GM19043 (cell line): Measurements from ENCODE around the gene LRBA.
"Not testable (repeated sequence)": the region's sequence is repeated elsewhere in the genome, so short reads cannot be mapped to it uniquely, and the experiment has no call there.

Experiments used
- ATAC-seq: cut with Tn5 transposase; IDR thresholded peaks from one replicate; pipeline ENCODE4 v1.9.1; 2021; ENCODE audit warnings: low read depth; ENCODE audit not compliant: unreplicated experiment

The LRBA gene

GRCh38 chr4:150978738-150979575 is 36.1 kb downstream of the LRBA start:
- no peak for ATAC-seq

- ATAC-seq = peak; percentile 40
Observed at GRCh38 chr4:150976478-150977118, 38.5 kb downstream of the LRBA start.

- ATAC-seq = no peak
Observed at GRCh38 chr4:150974750-150975149, 40.3 kb downstream of the LRBA start.

GRCh38 chr4:150974252-150974640 is 40.8 kb downstream of the LRBA start:
- no peak for ATAC-seq

- no peak for ATAC-seq
Observed at GRCh38 chr4:150973626-150974251, 41.3 kb downstream of the LRBA start.

- no peak for ATAC-seq
Observed at GRCh38 chr4:150972592-150972991, 42.5 kb downstream of the LRBA start.

- no peak for ATAC-seq
Observed at GRCh38 chr4:150971901-150972300, 43.2 kb downstream of the LRBA start.

GRCh38 chr4:150970685-150971151 is 44.4 kb downstream of the LRBA start:
- ATAC-seq = peak; percentile 53

- no peak for ATAC-seq
Observed at GRCh38 chr4:150964754-150965153, 50.3 kb downstream of the LRBA start.

GRCh38 chr4:150963602-150964345 is 51.3 kb downstream of the LRBA start:
- ATAC-seq = not testable (repeated sequence)

- no peak for ATAC-seq
Observed at GRCh38 chr4:150962245-150962644, 52.8 kb downstream of the LRBA start.

GRCh38 chr4:150961566-150961965 is 53.5 kb downstream of the LRBA start:
- no peak for ATAC-seq

- ATAC-seq = no peak
Observed at GRCh38 chr4:150960818-150961217, 54.3 kb downstream of the LRBA start.

GRCh38 chr4:150960079-150960478 is 55.0 kb downstream of the LRBA start:
- ATAC-seq = no peak

- ATAC-seq = not testable (repeated sequence)
Observed at GRCh38 chr4:150957981-150958380, 57.1 kb downstream of the LRBA start.

GRCh38 chr4:150957095-150957494 is 58.0 kb downstream of the LRBA start:
- ATAC-seq = not testable (repeated sequence)

GRCh38 chr4:150953916-150954315 is 61.2 kb downstream of the LRBA start:
- not testable (repeated sequence) for ATAC-seq

GRCh38 chr4:150952167-150952845 is 62.8 kb downstream of the LRBA start:
- ATAC-seq = no peak

- peak; percentile 72 for ATAC-seq
Observed at GRCh38 chr4:150950657-150951288, 64.3 kb downstream of the LRBA start.

- no peak for ATAC-seq
Observed at GRCh38 chr4:150949943-150950342, 65.1 kb downstream of the LRBA start.
